Chondrocyte (in vitro differentiated cells): ENCODE data around the gene NTPCR. TPM values are rescaled to one million over a fixed set of nuclear protein-coding genes. Genes with fewer than 3 reads are reported as not detected.

Source experiments
- DNase-seq: peaks from one replicate; pipeline ENCODE4 v3.0.0; 2021; ENCODE audit warnings: mixed read lengths, low spot score
- H3K27ac Mint-ChIP-seq: one replicate; pipeline ENCODE4 v1.8.0; 2021; ENCODE audit warnings: mild to moderate bottlenecking, moderate library complexity, mixed read lengths; ENCODE audit not compliant: unreplicated experiment
- H3K27me3 Mint-ChIP-seq: 2 replicates; pipeline ENCODE4 v1.8.0; 2021; ENCODE audit warnings: low read depth, mixed read lengths
- H3K36me3 Mint-ChIP-seq: 2 replicates; pipeline ENCODE4 v1.8.0; 2021; ENCODE audit warnings: low read depth, mixed read lengths
- H3K4me1 Mint-ChIP-seq: 2 replicates; pipeline ENCODE4 v1.8.0; 2021; ENCODE audit warnings: low read depth, mild to moderate bottlenecking, mixed read lengths
- H3K4me3 Mint-ChIP-seq: one replicate; pipeline ENCODE4 v1.8.0; 2021; ENCODE audit warnings: mild to moderate bottlenecking, moderate library complexity, mixed read lengths; ENCODE audit not compliant: unreplicated experiment
- H3K9me3 Mint-ChIP-seq: 2 replicates; pipeline ENCODE4 v1.8.0; 2021; ENCODE audit warnings: low read depth, mixed read lengths
- total RNA-seq: library from RNA; stranded (reverse); gene quantifications from 3 replicates; pipeline ENCODE4 v1.2.1, GENCODE V29; 2021
- TF ChIP-seq, protein P1 (sequence below): fragments of 200-600 bp; sonication (generic); IDR thresholded peaks from 2 replicates; pipeline ENCODE4 v1.5.0; 2021; ENCODE audit warnings: antibody characterized with exemption, mild to moderate bottlenecking, moderate library complexity

The NTPCR gene
- total RNA-seq, 1 donor from 2014 or later: 24.8 TPM

- TF ChIP-seq, protein P1, sequence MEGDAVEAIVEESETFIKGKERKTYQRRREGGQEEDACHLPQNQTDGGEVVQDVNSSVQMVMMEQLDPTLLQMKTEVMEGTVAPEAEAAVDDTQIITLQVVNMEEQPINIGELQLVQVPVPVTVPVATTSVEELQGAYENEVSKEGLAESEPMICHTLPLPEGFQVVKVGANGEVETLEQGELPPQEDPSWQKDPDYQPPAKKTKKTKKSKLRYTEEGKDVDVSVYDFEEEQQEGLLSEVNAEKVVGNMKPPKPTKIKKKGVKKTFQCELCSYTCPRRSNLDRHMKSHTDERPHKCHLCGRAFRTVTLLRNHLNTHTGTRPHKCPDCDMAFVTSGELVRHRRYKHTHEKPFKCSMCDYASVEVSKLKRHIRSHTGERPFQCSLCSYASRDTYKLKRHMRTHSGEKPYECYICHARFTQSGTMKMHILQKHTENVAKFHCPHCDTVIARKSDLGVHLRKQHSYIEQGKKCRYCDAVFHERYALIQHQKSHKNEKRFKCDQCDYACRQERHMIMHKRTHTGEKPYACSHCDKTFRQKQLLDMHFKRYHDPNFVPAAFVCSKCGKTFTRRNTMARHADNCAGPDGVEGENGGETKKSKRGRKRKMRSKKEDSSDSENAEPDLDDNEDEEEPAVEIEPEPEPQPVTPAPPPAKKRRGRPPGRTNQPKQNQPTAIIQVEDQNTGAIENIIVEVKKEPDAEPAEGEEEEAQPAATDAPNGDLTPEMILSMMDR: no peak
- Mint-ChIP-seq H3K4me1 (peaks cover 8% of the 10 kb centered on the region), H3K36me3 (no peaks in the 10 kb centered on the region), H3K27me3 (no peaks in the 10 kb centered on the region), H3K4me3 (no peak overlapping the region), H3K27ac (no peak overlapping the region), H3K9me3 (no peaks in the 10 kb centered on the region)
- DNase-seq: no peak
Measured at GRCh38 chr1:232904566-232904965, 45.8 kb upstream of the NTPCR start.

- Mint-ChIP-seq H3K27ac (no peak overlapping the region), H3K9me3 (no peaks in the 10 kb centered on the region), H3K27me3 (no peaks in the 10 kb centered on the region), H3K36me3 (no peaks in the 10 kb centered on the region), H3K4me3 (no peak overlapping the region), H3K4me1 (peaks cover 8% of the 10 kb centered on the region)
- no peak for DNase-seq
- TF ChIP-seq, protein P1: no peak
Measured at GRCh38 chr1:232905331-232906034, 44.9 kb upstream of the NTPCR start.

- no peaks in the 10 kb centered on the region for H3K9me3 Mint-ChIP-seq
- H3K36me3 Mint-ChIP-seq: no peaks in the 10 kb centered on the region
- H3K4me1 Mint-ChIP-seq: no peaks in the 10 kb centered on the region
- peaks cover 3% of the 10 kb centered on the region for H3K27me3 Mint-ChIP-seq
- H3K27ac Mint-ChIP-seq: no peak overlapping the region
- TF ChIP-seq, protein P1: no peak
- H3K4me3 Mint-ChIP-seq: no peak overlapping the region
- no peak for DNase-seq
Measured at GRCh38 chr1:232906441-232906840, 44.0 kb upstream of the NTPCR start.

GRCh38 chr1:232908831-232909230, 41.6 kb upstream of the NTPCR start:
- H3K4me1 Mint-ChIP-seq: no peaks in the 10 kb centered on the region
- TF ChIP-seq, protein P1: no peak
- no peaks in the 10 kb centered on the region for H3K36me3 Mint-ChIP-seq
- no peak for DNase-seq
- H3K4me3 Mint-ChIP-seq: no peak overlapping the region
- H3K27me3 Mint-ChIP-seq: peaks cover 3% of the 10 kb centered on the region
- no peak overlapping the region for H3K27ac Mint-ChIP-seq
- no peaks in the 10 kb centered on the region for H3K9me3 Mint-ChIP-seq

- no peaks in the 10 kb centered on the region for H3K36me3 Mint-ChIP-seq
- no peak overlapping the region for H3K27ac Mint-ChIP-seq
- TF ChIP-seq, protein P1: no peak
- no peak overlapping the region for H3K4me3 Mint-ChIP-seq
- no peak for DNase-seq
- no peaks in the 10 kb centered on the region for H3K4me1 Mint-ChIP-seq
- H3K9me3 Mint-ChIP-seq: no peaks in the 10 kb centered on the region
- peaks cover 6% of the 10 kb centered on the region for H3K27me3 Mint-ChIP-seq
Measured at GRCh38 chr1:232909752-232910151, 40.7 kb upstream of the NTPCR start.
